IMR-90 (cell line): ENCODE results near the gene CTNNBIP1. TPM values are rescaled to one million over a fixed set of nuclear protein-coding genes. Genes with fewer than 3 reads are reported as not detected.

Experiments used
- ATAC-seq: fragments of 200-7000 bp; cut with Tn5 transposase; 2 replicates; pipeline ENCODE4 v1.9.1; 2020; ENCODE audit warnings: low read depth, mild to moderate bottlenecking, moderate library complexity
- BruUV-seq: library from RNA; stranded (reverse); fragments of 400-500 nt; replicated peaks from 2 replicates; lab custom pipeline; 2021; lab: Mats Ljungman, UMichigan
- CTCF ChIA-PET: fragments of 300-600 bp; formaldehyde crosslinking; extraction: SDS; loops from one replicate; lab custom pipeline; 2021; ENCODE audit warnings: antibody characterized with exemption; lab: Yijun Ruan, JAX
- POLR2A ChIA-PET: fragments of 300-600 bp; sonication (Branson Sonifier 250); formaldehyde crosslinking; loops from one replicate; lab custom pipeline; 2022; ENCODE audit warnings: antibody characterized with exemption; ENCODE audit not compliant: unreplicated experiment; lab: Charles Lee
- DNase-seq: peaks from one replicate; pipeline ENCODE4 v3.0.0; 2013
- H2AFZ ChIP-seq: replicated peaks from 2 replicates; pipeline ENCODE3; 2013; ENCODE audit warnings: low read length, mild to moderate bottlenecking; ENCODE audit not compliant: poor library complexity
- H2AK5ac ChIP-seq: 2 replicates; pipeline ENCODE4 v1.6.1; 2013; ENCODE audit warnings: low read depth, low read length, inconsistent platforms
- H2AK9ac ChIP-seq: replicated peaks from 2 replicates; pipeline ENCODE3; 2013; ENCODE audit warnings: mild to moderate bottlenecking, low read depth, low read length, moderate library complexity; ENCODE audit not compliant: poor library complexity
- H2BK120ac ChIP-seq: 2 replicates; pipeline ENCODE4 v1.6.1; 2013; ENCODE audit warnings: low read depth, low read length, inconsistent platforms
- H2BK15ac ChIP-seq: 3 replicates; pipeline ENCODE4 v1.6.1; 2013; ENCODE audit warnings: low read depth, low read length, inconsistent platforms
- H2BK20ac ChIP-seq: 2 replicates; pipeline ENCODE4 v1.6.1; 2013; ENCODE audit warnings: low read depth, mild to moderate bottlenecking, inconsistent platforms, low read length, moderate library complexity
- H2BK5ac ChIP-seq: 2 replicates; pipeline ENCODE4 v1.6.1; 2013; ENCODE audit warnings: mild to moderate bottlenecking, low read depth, low read length, inconsistent platforms; ENCODE audit not compliant: poor library complexity, severe bottlenecking
- H3K14ac ChIP-seq: replicated peaks from 2 replicates; pipeline ENCODE4 v1.6.1; 2013; ENCODE audit warnings: low read depth, low read length, inconsistent platforms
- H3K18ac ChIP-seq: 2 replicates; pipeline ENCODE4 v1.6.1; 2013; ENCODE audit warnings: low read depth, low read length, control low read depth
- H3K23ac ChIP-seq: 2 replicates; pipeline ENCODE4 v1.6.1; 2013; ENCODE audit warnings: low read depth, low read length, inconsistent platforms
- H3K27ac ChIP-seq: 2 replicates; pipeline ENCODE4 v1.5.1; 2013; ENCODE audit warnings: mild to moderate bottlenecking, control low read depth, low read length; ENCODE audit not compliant: insufficient read depth
- H3K27me3 ChIP-seq: 2 replicates; pipeline ENCODE4 v1.6.1; 2013; ENCODE audit warnings: low read length; ENCODE audit not compliant: control insufficient read depth, insufficient read depth
- H3K36me3 ChIP-seq: 2 replicates; pipeline ENCODE4 v1.6.1; 2013; ENCODE audit warnings: low read length, mixed read lengths; ENCODE audit not compliant: control insufficient read depth, insufficient read depth
- H3K4ac ChIP-seq: 2 replicates; pipeline ENCODE4 v1.6.1; 2013; ENCODE audit warnings: low read depth, low read length, inconsistent platforms
- H3K4me1 ChIP-seq: 2 replicates; pipeline ENCODE4 v1.6.1; 2013; ENCODE audit warnings: low read length, mixed read lengths; ENCODE audit not compliant: control insufficient read depth, insufficient read depth
- H3K4me2 ChIP-seq: 2 replicates; pipeline ENCODE4 v1.6.1; 2013; ENCODE audit warnings: low read depth, mild to moderate bottlenecking, control low read depth, low read length, moderate library complexity
- H3K4me3 ChIP-seq: 2 replicates; pipeline ENCODE4 v1.5.1; 2013; ENCODE audit warnings: low read depth, mild to moderate bottlenecking, control low read depth, low read length, moderate library complexity; ENCODE audit not compliant: insufficient read depth
- H3K56ac ChIP-seq: 2 replicates; pipeline ENCODE4 v1.6.1; 2013; ENCODE audit warnings: low read length, inconsistent platforms; ENCODE audit not compliant: insufficient read depth; ENCODE audit errors: extremely low read depth
- H3K79me1 ChIP-seq, 2 experiments: 2 replicates each; pipeline ENCODE4 v1.6.1; 2013; ENCODE audit warnings: low read length in 2 of 2, inconsistent platforms in 1 of 2, low read depth in 1 of 2
- H3K9ac ChIP-seq: 2 replicates; pipeline ENCODE4 v1.6.1; 2013; ENCODE audit warnings: low read depth, low read length, control low read depth
- H3K9me1 ChIP-seq: 2 replicates; pipeline ENCODE4 v1.6.1; 2013; ENCODE audit warnings: low read length, inconsistent platforms; ENCODE audit not compliant: insufficient read depth
- H3K9me3 ChIP-seq: 2 replicates; pipeline ENCODE4 v1.6.1; 2013; ENCODE audit warnings: low read length; ENCODE audit not compliant: control insufficient read depth, insufficient read depth
- H4K20me1 ChIP-seq: 2 replicates; pipeline ENCODE4 v1.6.1; 2013; ENCODE audit warnings: low read length, inconsistent platforms; ENCODE audit not compliant: insufficient read depth
- H4K5ac ChIP-seq: 2 replicates; pipeline ENCODE4 v1.6.1; 2013; ENCODE audit warnings: mild to moderate bottlenecking, low read depth, low read length, control low read depth
- H4K8ac ChIP-seq, 2 experiments: 2 replicates each; pipeline ENCODE4 v1.6.1; 2013; ENCODE audit warnings: low read depth in 2 of 2, low read length in 2 of 2, control low read depth in 1 of 2, inconsistent platforms in 1 of 2
- H4K91ac ChIP-seq: 2 replicates; pipeline ENCODE4 v1.6.1; 2013; ENCODE audit warnings: low read depth, low read length, inconsistent platforms; ENCODE audit not compliant: insufficient read depth
- BHLHE40 ChIP-seq: fragments of 150-350 bp; IDR thresholded peaks from 2 replicates; pipeline ENCODE4 v1.6.1; 2016; ENCODE audit warnings: mild to moderate bottlenecking, low read depth, low read length
- CEBPB ChIP-seq: IDR thresholded peaks from 2 replicates; pipeline ENCODE4 v1.6.1; 2012; ENCODE audit warnings: low read depth, low read length, improper control_type of control experiment
- CHD1 ChIP-seq: IDR thresholded peaks from 2 replicates; pipeline ENCODE4 v1.6.1; 2012; ENCODE audit warnings: low read depth, low read length, improper control_type of control experiment
- FOS ChIP-seq: fragments of 150-350 bp; IDR thresholded peaks from 2 replicates; pipeline ENCODE4 v1.6.1; 2016; ENCODE audit warnings: low read depth, low read length
- MAFK ChIP-seq: IDR thresholded peaks from 2 replicates; pipeline ENCODE4 v1.6.1; 2012; ENCODE audit warnings: low read depth, low read length, improper control_type of control experiment
- MAZ ChIP-seq: IDR thresholded peaks from 2 replicates; pipeline ENCODE4 v1.6.1; 2012; ENCODE audit warnings: low read depth, mild to moderate bottlenecking, low read length, improper control_type of control experiment, moderate library complexity, borderline replicate concordance
- MXI1 ChIP-seq: IDR thresholded peaks from 2 replicates; pipeline ENCODE4 v1.6.1; 2012; ENCODE audit warnings: low read depth, mild to moderate bottlenecking, low read length, moderate library complexity, borderline replicate concordance
- NFE2L2 ChIP-seq: fragments of 150-350 bp; IDR thresholded peaks from 2 replicates; pipeline ENCODE4 v1.6.1; 2016; ENCODE audit warnings: low read depth, mild to moderate bottlenecking, low read length
- POLR2A ChIP-seq: IDR thresholded peaks from 2 replicates; pipeline ENCODE4 v1.6.1; 2012; ENCODE audit warnings: mild to moderate bottlenecking, low read depth, low read length
- RAD21 ChIP-seq: IDR thresholded peaks from 2 replicates; pipeline ENCODE4 v1.6.1; 2012; ENCODE audit warnings: low read length, improper control_type of control experiment
- RCOR1 ChIP-seq: IDR thresholded peaks from 2 replicates; pipeline ENCODE4 v1.6.1; 2012; ENCODE audit warnings: mild to moderate bottlenecking, low read length, improper control_type of control experiment; ENCODE audit not compliant: insufficient replicate concordance
- RFX5 ChIP-seq: IDR thresholded peaks from 2 replicates; pipeline ENCODE4 v1.8.0; 2012; ENCODE audit warnings: low read depth, mild to moderate bottlenecking, low read length, moderate library complexity
- SMC3 ChIP-seq: fragments of 150-350 bp; IDR thresholded peaks from 2 replicates; pipeline ENCODE4 v1.6.1; 2016; ENCODE audit warnings: low read depth, mild to moderate bottlenecking, antibody characterized with exemption, low read length, moderate library complexity
- WGBS, 2 experiments: methylation state at CpG; one replicate each; pipeline versions ENCODE4 v1.1.5 to v1.1.7; 2013; ENCODE audit warnings: missing lambda C conversion rate in 2 of 2; ENCODE audit not compliant: insufficient read length in 1 of 2; ENCODE audit errors: extremely low coverage in 2 of 2; 5-methylcytosine and 5-hydroxymethylcytosine counted together
- dilution Hi-C: fragments of 300-500 bp; cut with HindIII; formaldehyde crosslinking; loops from one replicate; pipeline ENCODE4 v1.14.3; 2018; ENCODE audit warnings: low sequenced_read_pairs; ENCODE audit not compliant: unreplicated experiment
- in situ Hi-C: fragments of 300-500 bp; cut with MboI; formaldehyde crosslinking; loops from 3 replicates; pipeline ENCODE4 v1.14.3; 2019; ENCODE audit warnings: low sequenced_read_pairs, inconsistent platforms, mixed read lengths
- intact Hi-C: fragments of 100-400 bp; cut with micrococcal nuclease; formaldehyde crosslinking; loops from 2 replicates; pipeline ENCODE4 v1.10.0; 2022
- polyA plus RNA-seq, 3 experiments: library from polyadenylated mRNA; depleted of rRNA; stranded (reverse); fragments of >200 nt; gene quantifications; 2 replicates each; pipeline ENCODE4 v1.2.3, GENCODE V29; 2012; ENCODE audit warnings: low replicate concordance in 1 of 3
- total RNA-seq: library from RNA; depleted of rRNA; stranded (reverse); fragments of >200 nt; gene quantifications from 2 replicates; pipeline ENCODE4 v1.2.3, GENCODE V29; 2012
- TF ChIP-seq, protein P1 (sequence below): fragments of 150-350 bp; IDR thresholded peaks from 2 replicates; pipeline ENCODE4 v1.6.1; 2016; ENCODE audit warnings: low read depth, mild to moderate bottlenecking, low read length, moderate library complexity, borderline replicate concordance
- TF ChIP-seq, protein P2 (sequence below): conservative IDR thresholded peaks from 2 replicates; pipeline ENCODE4 v1.5.1; 2012; ENCODE audit warnings: mild to moderate bottlenecking, low read depth, low read length, improper control_type of control experiment

CTNNBIP1 gene
- total and polyA plus RNA-seq, 2 of the 4 experiments (the other 2 are of a cell fraction), result 24.7 to 28.5 TPM

DNA sequence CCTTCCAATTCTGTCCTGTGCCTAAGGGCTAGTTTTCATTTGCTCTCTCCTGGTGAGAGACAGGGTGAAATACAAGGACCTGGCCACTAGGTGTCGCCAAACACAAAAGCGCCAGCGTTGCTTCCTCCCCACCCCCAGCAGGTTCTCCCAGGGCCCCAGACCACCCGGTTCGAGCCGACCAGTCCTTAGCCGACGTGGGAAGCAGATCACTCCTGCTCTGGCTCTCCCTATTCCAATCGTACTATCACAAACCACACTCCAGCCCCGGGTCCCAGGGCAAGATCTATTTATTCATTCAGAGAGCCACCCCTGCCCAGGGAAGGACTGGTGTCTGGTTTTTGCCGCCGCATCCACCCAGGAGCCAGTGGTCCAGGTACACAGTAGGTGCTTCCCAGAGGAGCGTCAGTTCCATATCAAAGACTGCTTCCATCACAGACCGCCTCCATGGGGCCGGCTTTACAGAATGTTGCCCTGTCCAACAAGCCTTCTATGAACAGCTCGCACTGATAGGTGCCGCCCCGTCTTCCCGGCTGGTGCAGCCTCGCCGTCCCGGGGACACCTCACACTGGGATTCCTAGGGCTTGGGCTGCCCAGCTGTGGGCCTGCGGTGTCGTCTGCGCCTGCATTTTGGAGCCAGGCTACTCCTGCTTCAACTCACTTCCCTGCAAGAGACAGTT lies 35.0 kb downstream of the CTNNBIP1 start:
- Histone ChIP-seq H3K4me2 (no peak overlapping the region; the same call in 1 of the 2 replicates), H4K5ac (no peak overlapping the region), H2AK9ac (peak overlapping the region; percentile 31), H2AFZ (peak overlapping the region; percentile 73), H3K79me1 (peaks cover 0 to 3% of the 10 kb centered on the region in 2 experiments; a peak in 2 of 4 replicates), H3K4me3 (no peak overlapping the region), H3K9me1 (0 out of 2 replicates have a peak, but pooled peaks cover 2% of the 10 kb centered on the region), H3K9ac (no peak overlapping the region), H3K4me1 (peaks cover 5% of the 10 kb centered on the region), H3K14ac (no peak overlapping the region), H3K56ac (no peak overlapping the region), H3K4ac (no peak overlapping the region), H2BK5ac (no peak overlapping the region), H3K36me3 (peaks cover 6% of the 10 kb centered on the region; the same call in 1 of the 2 replicates), H4K8ac (peak overlapping the region in 1 of 2 experiments; percentile 7; a peak in 1 of 4 replicates), H3K9me3 (no peaks in the 10 kb centered on the region), H3K23ac (no peak overlapping the region), H3K18ac (no peak overlapping the region), H2AK5ac (no peak overlapping the region), H2BK15ac (no peak overlapping the region), H2BK20ac (0 out of 2 replicates have a peak overlapping the region, but pooled peaks have one; percentile 4), H3K27ac (no peak overlapping the region), H2BK120ac (no peak overlapping the region), H4K20me1 (no peaks in the 10 kb centered on the region), H4K91ac (no peak overlapping the region), H3K27me3 (no peaks in the 10 kb centered on the region)
- intact Hi-C loops (loop anchor here (1.0 to 2.0 kb wide), 5 partner anchors 39 to 554 kb away; partner anchors contain the start of gene UBE4B), in situ Hi-C loops (loop anchor here (5.0 kb wide), 1 partner anchor 67 kb away; the partner anchor contains the start of genes LZIC and NMNAT1), dilution Hi-C loops (no loop called here)
- ATAC-seq, result peak; percentile 98
- CTCF ChIA-PET, result interaction anchor here (0.9 to 1.7 kb wide), 2 partner anchors 9 to 40 kb away, joined by 3 to 5 read pairs; no protein-coding TSS in a partner anchor
- 42% methylated on average over 13 of the region's 25 CpGs; no CpG with 5 or more reads in 1 of the 2 experiments for WGBS, 2 experiments
- peak; percentile 67 for DNase-seq
- no TSS peak for BruUV-seq
- POLR2A ChIA-PET, result no interaction called here
- TF ChIP-seq RFX5, result no peak
- peak; percentile 98 for TF ChIP-seq SMC3
- no peak for TF ChIP-seq CEBPB
- TF ChIP-seq MAZ, result peak; percentile 53; the same call in 1 of the 2 replicates
- no peak for TF ChIP-seq FOS
- TF ChIP-seq, protein P1, sequence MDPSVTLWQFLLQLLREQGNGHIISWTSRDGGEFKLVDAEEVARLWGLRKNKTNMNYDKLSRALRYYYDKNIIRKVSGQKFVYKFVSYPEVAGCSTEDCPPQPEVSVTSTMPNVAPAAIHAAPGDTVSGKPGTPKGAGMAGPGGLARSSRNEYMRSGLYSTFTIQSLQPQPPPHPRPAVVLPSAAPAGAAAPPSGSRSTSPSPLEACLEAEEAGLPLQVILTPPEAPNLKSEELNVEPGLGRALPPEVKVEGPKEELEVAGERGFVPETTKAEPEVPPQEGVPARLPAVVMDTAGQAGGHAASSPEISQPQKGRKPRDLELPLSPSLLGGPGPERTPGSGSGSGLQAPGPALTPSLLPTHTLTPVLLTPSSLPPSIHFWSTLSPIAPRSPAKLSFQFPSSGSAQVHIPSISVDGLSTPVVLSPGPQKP, result no peak
- peak; percentile 96 for TF ChIP-seq RAD21
- TF ChIP-seq RCOR1, result no peak
- TF ChIP-seq MAFK, result no peak
- no peak for TF ChIP-seq POLR2A
- TF ChIP-seq, protein P2, sequence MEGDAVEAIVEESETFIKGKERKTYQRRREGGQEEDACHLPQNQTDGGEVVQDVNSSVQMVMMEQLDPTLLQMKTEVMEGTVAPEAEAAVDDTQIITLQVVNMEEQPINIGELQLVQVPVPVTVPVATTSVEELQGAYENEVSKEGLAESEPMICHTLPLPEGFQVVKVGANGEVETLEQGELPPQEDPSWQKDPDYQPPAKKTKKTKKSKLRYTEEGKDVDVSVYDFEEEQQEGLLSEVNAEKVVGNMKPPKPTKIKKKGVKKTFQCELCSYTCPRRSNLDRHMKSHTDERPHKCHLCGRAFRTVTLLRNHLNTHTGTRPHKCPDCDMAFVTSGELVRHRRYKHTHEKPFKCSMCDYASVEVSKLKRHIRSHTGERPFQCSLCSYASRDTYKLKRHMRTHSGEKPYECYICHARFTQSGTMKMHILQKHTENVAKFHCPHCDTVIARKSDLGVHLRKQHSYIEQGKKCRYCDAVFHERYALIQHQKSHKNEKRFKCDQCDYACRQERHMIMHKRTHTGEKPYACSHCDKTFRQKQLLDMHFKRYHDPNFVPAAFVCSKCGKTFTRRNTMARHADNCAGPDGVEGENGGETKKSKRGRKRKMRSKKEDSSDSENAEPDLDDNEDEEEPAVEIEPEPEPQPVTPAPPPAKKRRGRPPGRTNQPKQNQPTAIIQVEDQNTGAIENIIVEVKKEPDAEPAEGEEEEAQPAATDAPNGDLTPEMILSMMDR, result peak; percentile 97
- TF ChIP-seq BHLHE40, result no peak
- no peak for TF ChIP-seq NFE2L2
- no peak for TF ChIP-seq CHD1
- no peak for TF ChIP-seq MXI1
